Limb (tissue), 2 donors: ENCODE measurements around the gene FGF14.

Experiments
- DNase-seq, 2 donors: peaks; one replicate each; pipeline ENCODE4 v3.0.0-alpha.2; 2016; ENCODE audit errors: extremely low spot score in 2 of 2

The FGF14 gene

DNA sequence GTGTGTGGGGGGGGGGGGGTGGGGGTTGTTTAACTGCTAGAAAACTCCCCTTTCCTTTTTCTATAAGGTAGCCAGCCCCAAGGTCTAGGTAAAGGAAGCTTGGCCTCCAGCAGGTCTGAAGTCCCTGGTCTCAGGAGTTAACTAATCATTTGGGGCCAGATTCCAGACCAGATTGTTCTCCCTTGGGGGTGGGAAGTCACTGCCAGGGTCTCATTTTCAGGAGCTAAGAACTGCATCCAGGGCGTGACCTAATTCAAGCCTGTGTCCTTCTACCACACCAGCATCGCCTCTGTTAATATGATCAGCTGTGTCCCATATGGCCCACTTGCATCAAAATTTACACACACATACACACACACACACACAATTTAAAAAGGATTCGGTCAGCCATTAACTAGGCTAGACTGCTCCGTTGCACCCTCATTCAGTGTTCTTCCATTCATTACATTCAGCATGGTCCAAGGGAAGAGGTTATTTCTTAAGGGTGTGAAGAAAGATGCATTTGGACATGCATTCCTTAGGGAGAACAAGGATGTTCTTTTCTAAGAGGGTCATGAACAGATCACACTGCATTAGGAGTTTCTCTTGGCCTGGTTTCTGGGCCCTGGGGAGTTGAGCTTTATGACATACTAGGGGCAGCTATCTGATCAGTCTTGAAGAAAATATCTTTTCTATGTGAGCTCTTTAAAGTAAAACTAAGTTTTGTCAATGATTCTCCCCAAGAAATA, 91.0 kb downstream of the FGF14 start:
- no peak for DNase-seq

GRCh38 chr13:102309110-102309509, 92.7 kb downstream of the FGF14 start:
- DNase-seq = no peak

DNA sequence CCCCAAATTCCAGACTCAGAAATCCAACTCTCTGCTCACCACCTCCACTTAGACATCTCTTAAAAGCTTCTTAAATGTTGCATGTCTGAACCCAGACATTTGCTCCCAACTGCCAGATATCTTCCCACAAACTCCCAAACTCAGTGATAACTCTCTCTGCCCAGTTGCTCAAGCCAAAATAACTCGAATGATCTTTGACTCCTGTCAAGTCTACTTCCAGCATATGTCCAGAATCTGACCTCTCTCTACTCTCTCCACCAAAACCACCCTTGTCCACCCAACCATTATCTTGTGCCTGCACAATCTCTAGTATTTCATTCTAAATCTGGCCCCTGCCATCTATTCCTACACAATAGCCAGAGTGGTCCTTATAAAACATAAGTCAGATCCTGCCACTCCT, 99.3 kb downstream of the FGF14 start:
- DNase-seq = no peak

DNA sequence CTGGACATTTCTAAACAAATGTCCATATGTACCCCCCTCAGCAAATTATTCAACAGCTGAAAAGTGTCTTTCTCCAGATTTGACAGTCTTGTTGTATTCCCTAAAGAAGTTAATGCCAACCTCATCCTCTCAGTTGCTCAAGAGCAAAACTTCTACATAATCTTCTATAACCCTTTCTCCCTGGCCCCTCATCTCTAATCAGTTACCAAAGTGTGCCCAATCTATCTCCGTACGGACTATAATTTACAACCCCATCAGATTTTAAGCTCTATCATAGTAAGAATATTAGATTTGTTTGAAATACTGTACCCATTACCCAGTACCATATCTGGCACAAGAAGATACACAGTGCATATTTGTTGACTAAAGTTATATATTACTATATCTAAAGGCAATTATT, 101.5 kb downstream of the FGF14 start:
- no peak for DNase-seq

DNA sequence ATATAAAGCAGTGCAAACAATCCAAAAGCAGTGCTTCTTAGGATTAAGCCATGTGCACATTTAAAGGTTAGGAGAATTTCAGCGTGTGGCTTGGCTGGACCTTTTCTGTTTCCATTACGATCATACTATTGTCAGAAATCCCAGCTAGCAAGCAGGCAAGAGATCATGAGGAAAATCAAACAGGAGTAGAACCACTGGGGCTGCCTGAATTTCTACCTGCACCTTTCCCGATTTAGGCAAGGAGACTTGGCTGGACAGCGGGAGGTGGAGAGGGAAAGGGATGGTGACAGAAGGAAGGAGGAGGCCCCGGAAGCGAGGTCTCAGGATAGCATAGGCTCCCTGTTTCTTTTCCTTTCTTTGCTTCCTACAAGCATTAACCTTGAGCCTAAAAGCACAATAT, 102.5 kb downstream of the FGF14 start:
- DNase-seq = no peak

GRCh38 chr13:102298051-102298450, 103.8 kb downstream of the FGF14 start:
- DNase-seq = no peak

GRCh38 chr13:102295316-102296048, 106.4 kb downstream of the FGF14 start:
- DNase-seq = no peak

DNA sequence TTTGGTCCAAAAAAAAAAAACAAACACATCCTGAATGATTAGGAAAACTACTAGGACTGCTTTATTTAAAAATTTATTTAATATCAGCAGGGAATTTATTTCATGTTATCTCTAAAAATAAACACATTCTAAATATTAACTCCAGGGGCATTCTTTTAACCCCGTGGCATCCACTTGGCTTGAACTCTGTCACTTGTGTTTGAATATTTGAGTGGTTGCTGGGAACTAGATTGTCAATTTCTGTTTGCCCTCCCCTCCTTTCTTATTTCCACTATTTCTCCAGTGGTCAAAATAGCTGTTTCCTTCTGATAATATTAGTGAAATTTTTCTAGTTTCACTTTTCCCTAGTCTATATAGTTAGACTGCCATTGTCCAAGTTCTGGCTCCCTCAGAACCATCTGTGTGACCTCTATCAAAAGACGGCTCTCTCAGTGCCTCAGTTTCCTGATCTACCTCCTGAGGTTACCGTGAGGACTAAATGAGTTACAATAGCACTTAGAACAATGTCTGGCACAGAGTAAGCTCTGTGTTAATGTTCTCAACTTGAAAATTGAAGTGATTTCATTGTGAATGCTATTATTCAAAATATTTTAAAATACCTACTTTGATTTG, 107.3 kb downstream of the FGF14 start:
- no peak for DNase-seq

DNA sequence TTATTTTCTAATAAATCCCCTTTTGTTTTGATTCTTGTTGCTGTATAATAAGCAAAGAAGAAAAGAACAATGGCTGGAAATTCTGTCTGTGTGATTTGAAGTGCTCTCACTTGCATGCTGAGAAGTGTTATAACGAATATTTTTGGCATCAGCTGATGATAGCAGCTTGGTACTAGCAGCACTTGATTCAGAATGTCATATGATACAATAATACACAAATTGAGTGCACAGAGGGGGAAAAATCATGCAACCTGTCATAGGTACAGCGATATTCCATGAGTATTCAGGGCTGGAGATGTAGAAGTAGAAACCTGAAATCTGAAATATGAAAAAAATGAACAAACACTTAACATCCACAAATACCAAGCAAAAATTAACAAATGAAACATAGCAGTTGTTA, 108.1 kb downstream of the FGF14 start:
- no peak for DNase-seq

DNA sequence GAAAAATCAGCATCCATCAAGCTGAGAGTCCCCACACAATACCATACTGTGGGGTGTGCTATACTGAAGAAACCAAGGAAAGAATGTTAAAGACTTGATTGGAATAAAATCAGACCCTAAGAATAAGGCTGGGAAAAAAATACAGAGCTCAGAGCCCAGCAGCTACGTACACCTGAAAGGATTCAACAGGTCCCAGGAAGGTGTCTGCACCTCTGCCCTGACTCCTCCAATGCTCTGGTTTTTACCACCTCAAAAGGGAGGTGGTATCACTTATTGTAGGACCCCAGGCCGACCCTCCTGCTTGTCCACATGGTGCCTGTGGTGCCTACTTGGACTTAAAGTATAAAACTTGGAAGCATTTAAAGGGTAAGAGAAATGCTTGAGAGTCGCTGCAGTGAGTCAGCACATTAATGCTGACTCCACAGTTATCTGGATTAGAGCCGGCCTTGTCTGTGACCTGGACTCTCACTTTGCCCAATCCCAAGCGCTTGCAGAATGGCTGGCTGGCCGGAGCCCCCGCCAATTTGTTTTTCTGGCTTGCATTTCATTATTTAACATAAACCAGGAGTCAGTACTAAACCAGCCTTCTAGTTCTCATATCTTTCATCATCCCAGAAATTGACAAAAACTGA, 110.1 kb downstream of the FGF14 start:
- no peak for DNase-seq

GRCh38 chr13:102289606-102290005, 112.2 kb downstream of the FGF14 start:
- DNase-seq = no peak

DNA sequence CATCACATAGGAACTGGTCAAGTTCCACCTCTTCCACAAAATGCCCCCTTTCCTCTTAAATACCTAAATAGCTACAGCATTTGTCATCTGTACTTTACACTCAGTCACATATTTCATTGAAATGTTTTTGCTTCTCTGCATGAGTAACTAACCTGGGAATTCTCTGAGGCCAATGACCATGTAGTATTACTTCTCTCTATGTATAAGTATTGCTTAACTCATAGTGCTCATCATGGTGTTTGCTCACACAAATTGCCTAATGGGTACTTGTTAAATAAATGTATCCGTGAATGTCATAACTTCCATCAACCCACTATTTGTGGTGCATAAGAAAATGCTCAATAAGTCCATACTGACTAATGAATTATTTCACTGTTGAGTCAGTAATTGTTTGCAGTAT, 115.5 kb downstream of the FGF14 start:
- DNase-seq = no peak

DNA sequence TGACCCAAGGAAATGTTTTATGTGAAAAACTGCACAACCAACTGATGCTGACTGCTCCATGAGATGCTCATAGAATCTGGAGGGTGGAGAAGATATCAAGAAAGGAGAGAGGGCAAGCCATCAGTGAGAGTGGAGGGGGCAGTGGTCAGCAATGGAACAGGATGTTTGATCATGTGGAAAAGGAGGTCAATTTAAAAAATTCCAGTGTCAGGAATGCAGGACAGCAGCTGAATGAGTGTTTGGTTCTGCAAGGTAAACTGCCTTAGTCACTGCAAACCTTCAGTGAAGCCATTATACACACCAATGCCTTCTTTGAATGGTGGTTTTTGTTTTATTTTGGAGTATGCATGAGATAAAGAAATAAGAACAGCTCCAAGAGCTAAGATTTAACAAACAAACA, 121.5 kb downstream of the FGF14 start:
- DNase-seq = no peak

DNA sequence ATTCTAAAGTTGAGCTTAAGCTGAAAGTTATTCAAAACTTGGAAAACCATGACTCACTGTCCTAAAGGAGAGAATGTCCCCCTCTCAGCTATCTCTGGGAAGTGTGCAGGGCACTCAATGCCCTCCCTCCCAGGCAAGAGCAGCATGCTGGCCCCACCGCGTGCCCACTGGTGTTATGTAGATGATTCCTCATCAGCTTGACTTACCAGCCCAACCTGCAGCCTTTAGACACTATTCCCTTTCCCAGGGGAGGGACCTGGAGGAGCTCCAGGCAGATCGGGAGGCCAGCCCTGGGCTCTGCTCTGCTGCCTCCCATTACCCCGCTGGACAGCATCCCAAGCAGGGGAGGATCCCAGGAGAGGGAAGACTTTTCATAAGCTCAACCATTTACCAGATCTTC, 124.6 kb downstream of the FGF14 start:
- no peak for DNase-seq

DNA sequence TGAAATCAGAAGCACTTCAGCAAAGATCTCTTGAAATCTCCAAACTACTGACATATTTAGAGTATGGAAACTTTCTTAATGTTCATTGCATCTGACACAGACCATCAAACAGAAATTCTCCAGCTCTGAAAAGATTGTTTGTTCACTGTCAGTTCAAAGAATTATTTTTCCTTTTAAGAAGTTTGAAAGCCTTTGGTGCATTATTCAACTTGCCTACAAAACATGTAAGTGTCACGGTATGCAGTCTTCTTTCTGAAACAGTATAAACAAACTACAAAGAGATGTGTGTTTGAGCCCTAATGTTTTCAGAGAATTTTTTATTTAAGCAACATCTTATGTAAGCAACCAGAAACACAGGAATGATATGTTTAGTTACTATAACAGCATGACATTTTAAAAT, 125.4 kb downstream of the FGF14 start:
- DNase-seq = no peak

DNA sequence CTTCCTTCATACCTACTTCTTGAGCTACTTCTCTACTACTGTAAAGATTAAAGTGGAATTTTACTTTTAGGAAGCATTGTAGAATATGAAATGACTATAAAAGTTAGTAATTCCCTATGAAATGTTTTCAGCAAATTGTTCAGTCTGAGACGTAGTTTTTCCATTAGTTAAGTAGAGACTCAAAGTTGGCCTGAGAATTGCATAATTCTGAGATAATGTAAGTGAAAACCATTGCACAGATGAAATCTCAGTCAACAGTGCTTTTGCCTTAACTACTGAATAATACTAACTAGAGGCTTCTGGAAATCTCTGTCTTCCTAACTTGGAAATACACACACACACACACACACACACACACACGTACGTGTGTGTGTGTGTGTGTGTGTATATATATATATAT, 125.9 kb downstream of the FGF14 start:
- DNase-seq = peak in 1 of 2 donors; percentile 8

GRCh38 chr13:102273111-102273510, 128.7 kb downstream of the FGF14 start:
- no peak for DNase-seq

DNA sequence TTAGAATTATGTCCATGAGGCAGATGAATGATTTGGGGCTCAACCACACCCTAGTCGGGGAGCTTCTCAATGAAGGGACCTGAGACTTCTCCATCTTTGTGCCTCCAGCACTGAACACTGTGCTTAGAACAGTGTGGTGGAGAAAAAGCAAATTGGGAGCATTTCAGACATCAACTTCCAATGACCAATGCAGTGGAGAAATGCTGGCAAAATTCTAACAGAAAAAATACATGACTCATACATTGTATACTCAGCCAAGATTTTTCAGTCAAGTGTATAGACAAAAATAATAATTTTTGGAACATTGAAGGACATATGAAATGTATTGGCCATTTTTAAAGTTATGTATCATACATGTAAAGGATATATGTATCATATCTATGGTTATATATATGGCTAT, 134.7 kb downstream of the FGF14 start:
- DNase-seq = no peak

- DNase-seq = no peak
Observed at GRCh38 chr13:102261809-102262208, 140.0 kb downstream of the FGF14 start.

- DNase-seq = no peak
Observed at GRCh38 chr13:102261316-102261715, 140.5 kb downstream of the FGF14 start.

DNA sequence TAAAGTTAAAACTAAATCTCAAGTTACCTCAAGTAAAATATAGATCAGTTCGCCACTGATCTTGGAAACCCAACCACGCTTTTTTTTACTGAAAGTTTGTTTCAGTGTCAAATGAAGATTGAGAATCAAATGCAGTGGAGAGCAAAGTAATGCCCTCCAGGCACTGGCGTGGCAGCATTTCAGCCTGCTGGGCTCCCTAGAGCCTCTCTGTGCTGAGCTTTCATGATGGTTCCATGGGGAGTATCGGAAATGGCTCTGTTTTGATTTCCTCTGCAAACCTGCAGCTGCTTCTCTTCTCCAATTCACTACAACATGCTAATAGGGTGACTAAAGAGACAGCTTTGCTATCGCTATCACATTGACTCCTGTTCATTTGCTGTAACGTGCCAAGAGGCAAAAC, 141.6 kb downstream of the FGF14 start:
- DNase-seq = no peak

DNA sequence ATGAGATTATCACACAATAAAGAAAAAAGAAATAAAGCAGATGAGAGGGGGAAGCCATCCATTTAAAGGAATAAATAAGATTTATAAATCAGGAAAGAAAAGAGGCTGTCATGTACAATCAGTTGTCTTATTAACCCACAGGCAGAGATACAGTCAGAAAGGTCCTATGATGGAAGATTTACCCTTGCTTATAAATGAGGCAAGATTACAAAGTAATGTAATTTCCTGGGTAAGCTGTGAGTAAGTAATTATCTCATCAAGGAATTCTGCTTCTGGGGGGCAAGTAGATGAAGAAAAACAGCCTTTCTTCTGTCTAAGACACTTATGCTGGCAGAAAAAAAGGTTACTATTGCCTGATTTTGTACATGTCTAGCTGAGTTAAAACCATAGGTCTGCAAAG, 146.4 kb downstream of the FGF14 start:
- no peak for DNase-seq
